SK-N-SH (cell line): ENCODE measurements around the gene CD96. TPM values are rescaled to one million over a fixed set of nuclear protein-coding genes. Genes with fewer than 3 reads are reported as not detected.

ENCODE experiments used
- CTCF ChIA-PET: fragments of 300-600, 350-600 bp; formaldehyde crosslinking; extraction: SDS; loops from one replicate; lab custom pipeline; 2021; lab: Yijun Ruan, JAX
- POLR2A ChIA-PET: fragments of 350-600 bp; sonication (Branson Sonifier 250); formaldehyde crosslinking; extraction: SDS; loops from one replicate; lab custom pipeline; 2020; ENCODE audit warnings: antibody characterized with exemption, inconsistent platforms; lab: Yijun Ruan, JAX
- DNase-seq: peaks from one replicate; pipeline ENCODE4 v3.0.0; 2012
- H2AFZ ChIP-seq: fragments of 200-600 bp; sonication (generic); 2 replicates; pipeline ENCODE4 v1.8.1; 2016; ENCODE audit warnings: antibody characterized with exemption, mild to moderate bottlenecking, low read depth
- H3F3A ChIP-seq: fragments of 200-600 bp; sonication (generic); replicated peaks from 2 replicates; pipeline ENCODE3; 2016; ENCODE audit warnings: antibody characterized with exemption, mild to moderate bottlenecking; ENCODE audit not compliant: insufficient read depth
- H3K27ac ChIP-seq, 2 experiments: fragments of 200-500 bp in 1 of 2; fragments of 200-600 bp in 1 of 2; sonication (Bioruptor generic) in 1 of 2; sonication (generic), shearing (Covaris generic) in 1 of 2; 2 replicates each; pipeline versions ENCODE4 v1.5.1 to v1.6.1; 2014 to 2016; ENCODE audit warnings: low read depth in 2 of 2, inconsistent platforms in 1 of 2, low read length in 1 of 2, mild to moderate bottlenecking in 1 of 2, mixed read lengths in 1 of 2
- H3K27me3 ChIP-seq: fragments of 200-600 bp; sonication (generic), shearing (Covaris generic); 2 replicates; pipeline ENCODE4 v1.6.1; 2016; ENCODE audit warnings: mixed run types; ENCODE audit not compliant: insufficient read depth
- H3K36me3 ChIP-seq, 2 experiments: fragments of 200-500 bp in 1 of 2; fragments of 200-600 bp in 1 of 2; sonication (Bioruptor generic) in 1 of 2; sonication (generic) in 1 of 2; replicated peaks in 1 of 2; 2 replicates each; pipeline versions ENCODE3 to v1.5.1; 2014 to 2016; ENCODE audit warnings: low read length in 1 of 2, mild to moderate bottlenecking in 1 of 2; ENCODE audit not compliant: insufficient read depth in 2 of 2, control insufficient read depth in 1 of 2
- H3K4me1 ChIP-seq, 2 experiments: fragments of 200-500 bp in 1 of 2; fragments of 200-600 bp in 1 of 2; sonication (Bioruptor generic) in 1 of 2; sonication (generic), shearing (Covaris generic) in 1 of 2; 2 replicates each; pipeline versions ENCODE4 v1.5.1 to v1.6.1; 2014 to 2016; ENCODE audit warnings: low read depth in 1 of 2, low read length in 1 of 2, mixed run types in 1 of 2; ENCODE audit not compliant: insufficient read depth in 2 of 2, control insufficient read depth in 1 of 2
- H3K4me2 ChIP-seq: fragments of 200-600 bp; sonication (generic), shearing (Covaris generic); 2 replicates; pipeline ENCODE4 v1.6.1; 2017; ENCODE audit warnings: mixed run types
- H3K4me3 ChIP-seq, 2 experiments: fragments of 200-500 bp in 1 of 2; fragments of 200-600 bp in 1 of 2; sonication (Bioruptor generic) in 1 of 2; sonication (generic), shearing (Covaris generic) in 1 of 2; 2 replicates each; pipeline versions ENCODE4 v1.5.1 to v1.8.1; 2014 to 2016; ENCODE audit warnings: low read depth in 2 of 2, inconsistent platforms in 1 of 2, low read length in 1 of 2, mild to moderate bottlenecking in 1 of 2, mixed read lengths in 1 of 2, moderate library complexity in 1 of 2
- H3K79me2 ChIP-seq: fragments of 200-600 bp; sonication (generic); 2 replicates; pipeline ENCODE4 v1.8.1; 2017; ENCODE audit warnings: mild to moderate bottlenecking; ENCODE audit not compliant: insufficient read depth
- H3K9ac ChIP-seq: fragments of 200-600 bp; sonication (generic); 2 replicates; pipeline ENCODE4 v1.6.1; 2017; ENCODE audit warnings: mixed run types
- H3K9me2 ChIP-seq: fragments of 200-600 bp; sonication (generic); 2 replicates; pipeline ENCODE4 v1.6.1; 2017; ENCODE audit warnings: mixed run types
- H3K9me3 ChIP-seq: fragments of 200-600 bp; sonication (generic); 2 replicates; pipeline ENCODE4 v1.6.1; 2017; ENCODE audit warnings: mixed run types, mild to moderate bottlenecking, moderate library complexity
- H4K20me1 ChIP-seq: fragments of 200-600 bp; sonication (generic); 2 replicates; pipeline ENCODE4 v1.6.1; 2017; ENCODE audit warnings: mild to moderate bottlenecking, mixed run types; ENCODE audit not compliant: insufficient read depth
- CHD2 ChIP-seq: fragments of 150-350 bp; IDR thresholded peaks from 2 replicates; pipeline ENCODE4 v1.6.1; 2018; ENCODE audit warnings: low read length; ENCODE audit not compliant: partially characterized antibody
- ELF1 ChIP-seq: IDR thresholded peaks from 2 replicates; pipeline ENCODE4 v1.4.0; 2012
- EZH2phosphoT487 ChIP-seq: fragments of 200-600 bp; sonication (generic); IDR thresholded peaks from 2 replicates; pipeline ENCODE4 v1.6.1; 2017; ENCODE audit warnings: low read depth, mixed run types, mild to moderate bottlenecking, antibody characterized with exemption, moderate library complexity, borderline replicate concordance
- GABPA ChIP-seq: IDR thresholded peaks from 2 replicates; pipeline ENCODE4 v1.4.0; 2012; ENCODE audit warnings: low read depth, mild to moderate bottlenecking
- MEF2A ChIP-seq: IDR thresholded peaks from 2 replicates; pipeline ENCODE4 v1.4.0; 2012; ENCODE audit warnings: low read depth, borderline replicate concordance
- MXI1 ChIP-seq: IDR thresholded peaks from 2 replicates; pipeline ENCODE4 v1.6.1; 2012; ENCODE audit warnings: mild to moderate bottlenecking, low read depth, low read length, improper control_type of control experiment
- NFIC ChIP-seq: IDR thresholded peaks from 2 replicates; pipeline ENCODE4 v1.4.0; 2012; ENCODE audit warnings: borderline replicate concordance
- NRF1 ChIP-seq: IDR thresholded peaks from 2 replicates; pipeline ENCODE4 v1.6.1; 2012; ENCODE audit warnings: low read depth, mild to moderate bottlenecking, low read length
- SIN3A ChIP-seq: IDR thresholded peaks from 2 replicates; pipeline ENCODE4 v1.6.1; 2012; ENCODE audit warnings: low read depth, mild to moderate bottlenecking, low read length, moderate library complexity, borderline replicate concordance
- SMC3 ChIP-seq: IDR thresholded peaks from 2 replicates; pipeline ENCODE4 v1.6.1; 2012; ENCODE audit warnings: low read depth, low read length, improper control_type of control experiment
- TAF1 ChIP-seq: IDR thresholded peaks from 2 replicates; pipeline ENCODE4 v1.6.1; 2012; ENCODE audit warnings: low read depth, mild to moderate bottlenecking, low read length, moderate library complexity, borderline replicate concordance
- TCF12 ChIP-seq: IDR thresholded peaks from 2 replicates; pipeline ENCODE4 v1.4.0; 2012
- WGBS: methylation state at CpG from one replicate; pipeline ENCODE4 v1.1.6; 2017; ENCODE audit warnings: low lambda C conversion rate; 5-methylcytosine and 5-hydroxymethylcytosine counted together
- polyA plus RNA-seq, 3 experiments: library from polyadenylated mRNA; depleted of rRNA; stranded (reverse); fragments of >200 nt; gene quantifications; 2 replicates each; pipeline ENCODE4 v1.2.3, GENCODE V29; 2012
- TF ChIP-seq, protein P1 (sequence below): IDR thresholded peaks from 2 replicates; pipeline ENCODE4 v1.4.0; 2012; ENCODE audit warnings: low read depth, borderline replicate concordance
- TF ChIP-seq, protein P2 (sequence below): fragments of 200-600 bp; sonication (generic); IDR thresholded peaks from 2 replicates; pipeline ENCODE4 v1.6.1; 2017; ENCODE audit warnings: antibody characterized with exemption, mild to moderate bottlenecking, moderate library complexity
- TF ChIP-seq, protein P3 (sequence below): fragments of 150-350 bp; IDR thresholded peaks from 2 replicates; pipeline ENCODE4 v1.6.1; 2016; ENCODE audit warnings: mild to moderate bottlenecking, low read depth, low read length
- TF ChIP-seq, protein P4 (sequence below): IDR thresholded peaks from 2 replicates; pipeline ENCODE4 v1.4.0; 2012; ENCODE audit warnings: low read depth

CD96 gene
- polyA plus RNA-seq, 1 of the 3 experiments (the other 2 are of a cell fraction): 0.02 TPM

DNA sequence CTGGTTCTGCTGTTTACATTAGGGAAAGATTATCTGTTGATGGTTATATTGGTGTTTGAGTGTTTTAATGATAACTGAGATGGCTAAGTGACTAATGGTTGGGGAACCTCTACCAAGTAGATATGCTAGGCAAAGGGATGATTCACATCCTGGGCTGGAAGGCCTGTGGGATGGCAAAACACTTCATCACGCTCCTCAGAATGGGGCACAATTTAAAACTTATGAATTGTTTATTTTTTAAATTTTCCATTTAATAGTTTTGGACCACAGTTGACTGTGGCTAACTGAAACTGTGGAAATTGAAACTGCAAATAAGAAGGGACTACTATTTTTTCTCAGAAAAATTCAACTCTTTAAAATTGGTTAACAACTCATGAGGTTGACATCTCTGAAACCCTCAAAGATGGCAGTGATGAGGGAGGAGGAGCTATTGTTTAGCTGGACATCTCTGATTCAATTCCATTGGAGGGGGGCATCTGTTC is 153.7 kb downstream of the CD96 start (continued):
- TF ChIP-seq TAF1: no peak
- TF ChIP-seq, protein P1, sequence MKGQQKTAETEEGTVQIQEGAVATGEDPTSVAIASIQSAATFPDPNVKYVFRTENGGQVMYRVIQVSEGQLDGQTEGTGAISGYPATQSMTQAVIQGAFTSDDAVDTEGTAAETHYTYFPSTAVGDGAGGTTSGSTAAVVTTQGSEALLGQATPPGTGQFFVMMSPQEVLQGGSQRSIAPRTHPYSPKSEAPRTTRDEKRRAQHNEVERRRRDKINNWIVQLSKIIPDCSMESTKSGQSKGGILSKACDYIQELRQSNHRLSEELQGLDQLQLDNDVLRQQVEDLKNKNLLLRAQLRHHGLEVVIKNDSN: no peak
- TF ChIP-seq NFIC: peak; percentile 51; the same call in 1 of the 2 replicates
- TF ChIP-seq, protein P2, sequence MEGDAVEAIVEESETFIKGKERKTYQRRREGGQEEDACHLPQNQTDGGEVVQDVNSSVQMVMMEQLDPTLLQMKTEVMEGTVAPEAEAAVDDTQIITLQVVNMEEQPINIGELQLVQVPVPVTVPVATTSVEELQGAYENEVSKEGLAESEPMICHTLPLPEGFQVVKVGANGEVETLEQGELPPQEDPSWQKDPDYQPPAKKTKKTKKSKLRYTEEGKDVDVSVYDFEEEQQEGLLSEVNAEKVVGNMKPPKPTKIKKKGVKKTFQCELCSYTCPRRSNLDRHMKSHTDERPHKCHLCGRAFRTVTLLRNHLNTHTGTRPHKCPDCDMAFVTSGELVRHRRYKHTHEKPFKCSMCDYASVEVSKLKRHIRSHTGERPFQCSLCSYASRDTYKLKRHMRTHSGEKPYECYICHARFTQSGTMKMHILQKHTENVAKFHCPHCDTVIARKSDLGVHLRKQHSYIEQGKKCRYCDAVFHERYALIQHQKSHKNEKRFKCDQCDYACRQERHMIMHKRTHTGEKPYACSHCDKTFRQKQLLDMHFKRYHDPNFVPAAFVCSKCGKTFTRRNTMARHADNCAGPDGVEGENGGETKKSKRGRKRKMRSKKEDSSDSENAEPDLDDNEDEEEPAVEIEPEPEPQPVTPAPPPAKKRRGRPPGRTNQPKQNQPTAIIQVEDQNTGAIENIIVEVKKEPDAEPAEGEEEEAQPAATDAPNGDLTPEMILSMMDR: no peak

DNA sequence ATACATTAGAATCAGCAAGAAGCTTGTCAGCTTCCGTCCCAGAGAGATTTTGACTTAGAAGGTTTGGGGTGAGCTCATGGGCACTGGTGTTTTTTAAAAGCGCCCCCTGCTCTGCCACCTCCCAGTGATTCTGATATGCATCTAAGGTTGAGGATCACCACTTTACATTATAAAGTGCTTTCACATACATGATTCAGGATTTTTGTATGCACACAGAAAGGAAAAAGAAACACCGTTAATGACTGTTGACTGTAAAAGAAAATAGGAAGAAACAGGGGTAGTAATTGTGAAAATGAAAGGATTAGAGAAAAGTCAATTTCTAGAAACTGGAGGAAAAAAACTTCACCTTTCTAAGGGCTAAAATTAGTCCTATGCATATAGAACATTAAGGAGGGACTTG is 158.1 kb downstream of the CD96 start:
- no peak for TF ChIP-seq SIN3A
- no peak for TF ChIP-seq TCF12
- no peak for TF ChIP-seq NFIC
- TF ChIP-seq SMC3: no peak
- TF ChIP-seq, protein P1: no peak
- TF ChIP-seq GABPA: no peak
- TF ChIP-seq MXI1: no peak
- TF ChIP-seq ELF1: no peak
- TF ChIP-seq, protein P3, sequence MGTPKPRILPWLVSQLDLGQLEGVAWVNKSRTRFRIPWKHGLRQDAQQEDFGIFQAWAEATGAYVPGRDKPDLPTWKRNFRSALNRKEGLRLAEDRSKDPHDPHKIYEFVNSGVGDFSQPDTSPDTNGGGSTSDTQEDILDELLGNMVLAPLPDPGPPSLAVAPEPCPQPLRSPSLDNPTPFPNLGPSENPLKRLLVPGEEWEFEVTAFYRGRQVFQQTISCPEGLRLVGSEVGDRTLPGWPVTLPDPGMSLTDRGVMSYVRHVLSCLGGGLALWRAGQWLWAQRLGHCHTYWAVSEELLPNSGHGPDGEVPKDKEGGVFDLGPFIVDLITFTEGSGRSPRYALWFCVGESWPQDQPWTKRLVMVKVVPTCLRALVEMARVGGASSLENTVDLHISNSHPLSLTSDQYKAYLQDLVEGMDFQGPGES: no peak
- TF ChIP-seq, protein P4, sequence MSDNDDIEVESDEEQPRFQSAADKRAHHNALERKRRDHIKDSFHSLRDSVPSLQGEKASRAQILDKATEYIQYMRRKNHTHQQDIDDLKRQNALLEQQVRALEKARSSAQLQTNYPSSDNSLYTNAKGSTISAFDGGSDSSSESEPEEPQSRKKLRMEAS: no peak
- no peak for TF ChIP-seq EZH2phosphoT487
- no peak for TF ChIP-seq MEF2A
- no peak for TF ChIP-seq CHD2
- no peak for TF ChIP-seq NRF1
- TF ChIP-seq, protein P2: no peak
- TF ChIP-seq, all 33 proteins: peak for 0
- ChIA-PET POLR2A (no interaction called here), CTCF (interaction anchor here (1.5 to 5.9 kb wide), 2 partner anchors 8 to 16 kb away, joined by 7 to 50 read pairs; no protein-coding TSS in a partner anchor)
- Histone ChIP-seq H3K79me2 (peaks cover 84% of the 10 kb centered on the region), H3K9me3 (no peaks in the 10 kb centered on the region), H3K9me2 (no peaks in the 10 kb centered on the region), H3K4me3 (no peak overlapping the region), H3K27me3 (no peaks in the 10 kb centered on the region), H3K36me3 (no peaks in the 10 kb centered on the region), H3K4me1 (peaks cover 0 to 4% of the 10 kb centered on the region in 2 experiments; a peak in 2 of 4 replicates), H3K4me2 (no peak overlapping the region), H3K27ac (no peak overlapping the region), H2AFZ (no peak overlapping the region), H4K20me1 (no peaks in the 10 kb centered on the region), H3K9ac (no peak overlapping the region), H3F3A (peaks cover 31% of the 10 kb centered on the region)
- 81% methylated on average over 3 of the region's 3 CpGs for WGBS
- no peak for DNase-seq
